GM12878 (cell line): Measurements from ENCODE around the gene LEMD1. TPM values are rescaled to one million over a fixed set of nuclear protein-coding genes. Genes with fewer than 3 reads are reported as not detected.
"Not testable (repeated sequence)": the region's sequence is repeated elsewhere in the genome, so short reads cannot be mapped to it uniquely, and the experiment has no call there.

Experiments
- ATAC-seq: fragments of 200-7000 bp; cut with Tn5 transposase; 3 replicates; pipeline ENCODE4 v1.9.1; 2020; ENCODE audit warnings: mild to moderate bottlenecking, moderate library complexity
- BruUV-seq: library from RNA; stranded (reverse); fragments of 400-500 nt; replicated peaks from 2 replicates; lab custom pipeline; 2021; lab: Mats Ljungman, UMichigan
- CTCF ChIA-PET: fragments of 300-600 bp; sonication (Branson Sonifier 250); formaldehyde crosslinking; extraction: SDS; loops from one replicate; lab custom pipeline; 2021; ENCODE audit warnings: inconsistent platforms; lab: Yijun Ruan, JAX
- POLR2A ChIA-PET: fragments of 350-600 bp; formaldehyde crosslinking; extraction: SDS; loops from one replicate; lab custom pipeline; 2021; ENCODE audit warnings: inconsistent platforms; lab: Charles Lee
- RAD21 ChIA-PET: fragments of 300-600 bp; sonication (Branson Sonifier 250); formaldehyde crosslinking; loops from one replicate; lab custom pipeline; 2023; ENCODE audit warnings: antibody characterized with exemption; ENCODE audit not compliant: unreplicated experiment; lab: Charles Lee
- SMC1A ChIA-PET: fragments of 300-600 bp; sonication (Branson Sonifier 250); formaldehyde crosslinking; loops from one replicate; lab custom pipeline; 2023; ENCODE audit not compliant: unreplicated experiment, uncharacterized antibody; lab: Charles Lee
- DNase-seq: peaks from one replicate; pipeline ENCODE4 v3.0.0-alpha.2; 2011; ENCODE audit warnings: low read depth, low spot score
- FAIRE-seq: peaks from 3 replicates; lab custom pipeline; 2011; peaks lifted over from hg19 to GRCh38; lab: Jason Lieb, UNC
- H2AFZ ChIP-seq: 2 replicates; pipeline ENCODE4 v1.6.0; 2011; ENCODE audit warnings: low read depth, low read length, control low read depth; ENCODE audit not compliant: control insufficient read depth
- H3K27ac ChIP-seq: 2 replicates; pipeline ENCODE4 v1.5.1; 2011; ENCODE audit warnings: control low read depth; ENCODE audit not compliant: control insufficient read depth, insufficient read depth
- H3K27me3 ChIP-seq, 2 experiments: replicated peaks in 1 of 2; 2 replicates each; pipeline versions ENCODE4 v1.6.0 to v1.6.1; 2011; ENCODE audit warnings: low read length in 1 of 2; ENCODE audit not compliant: control insufficient read depth in 2 of 2, insufficient read depth in 2 of 2
- H3K36me3 ChIP-seq, 2 experiments: 2 replicates each; pipeline ENCODE4 v1.5.1; 2011; ENCODE audit warnings: low read length in 1 of 2; ENCODE audit not compliant: control insufficient read depth in 2 of 2, insufficient read depth in 2 of 2
- H3K4me1 ChIP-seq: 2 replicates; pipeline ENCODE4 v1.6.1; 2011; ENCODE audit warnings: mild to moderate bottlenecking, low read length, moderate library complexity, mixed read lengths; ENCODE audit not compliant: control insufficient read depth, insufficient read depth
- H3K4me2 ChIP-seq: 2 replicates; pipeline ENCODE4 v1.6.0; 2011; ENCODE audit warnings: control low read depth; ENCODE audit not compliant: control insufficient read depth, insufficient read depth
- H3K4me3 ChIP-seq: fragments of 200-600 bp; sonication (generic); 2 replicates; pipeline ENCODE4 v1.5.1; 2016
- H3K79me2 ChIP-seq: 2 replicates; pipeline ENCODE4 v1.6.0; 2011; ENCODE audit warnings: low read length; ENCODE audit not compliant: control insufficient read depth, insufficient read depth
- H3K9ac ChIP-seq: 2 replicates; pipeline ENCODE4 v1.8.0; 2011; ENCODE audit warnings: low read length, control low read depth, mixed read lengths; ENCODE audit not compliant: control insufficient read depth, insufficient read depth
- H3K9me3 ChIP-seq: replicated peaks from 3 replicates; pipeline ENCODE4 v1.5.1; 2011; ENCODE audit warnings: mild to moderate bottlenecking, low read length; ENCODE audit not compliant: control insufficient read depth, insufficient read depth
- H4K20me1 ChIP-seq: 2 replicates; pipeline ENCODE4 v1.6.0; 2011; ENCODE audit not compliant: control insufficient read depth, insufficient read depth
- ASH2L ChIP-seq: fragments of 300-600, 200-600 bp; sonication (generic); IDR thresholded peaks from 2 replicates; pipeline ENCODE4 v1.6.1; 2017; ENCODE audit warnings: low read depth, mild to moderate bottlenecking, borderline replicate concordance
- BACH1 ChIP-seq: fragments of 450-650 bp; IDR thresholded peaks from 2 replicates; pipeline ENCODE4 v1.6.1; 2017; ENCODE audit warnings: mild to moderate bottlenecking, borderline replicate concordance
- BMI1 ChIP-seq: fragments of 450-650 bp; IDR thresholded peaks from 2 replicates; pipeline ENCODE4 v1.6.1; 2016; ENCODE audit warnings: mild to moderate bottlenecking, moderate library complexity, borderline replicate concordance
- CBX3 ChIP-seq: fragments of 200-600 bp; sonication (generic); IDR thresholded peaks from 2 replicates; pipeline ENCODE4 v1.6.1; 2016; ENCODE audit warnings: low read depth, borderline replicate concordance
- FOXM1 ChIP-seq: IDR thresholded peaks from 2 replicates; pipeline ENCODE4 v1.6.1; 2012; ENCODE audit warnings: low read depth, mild to moderate bottlenecking, inconsistent platforms, low read length, moderate library complexity
- HCFC1 ChIP-seq: fragments of 150-350 bp; IDR thresholded peaks from 2 replicates; pipeline ENCODE4 v1.6.1; 2014; ENCODE audit warnings: low read length
- HDAC6 ChIP-seq: fragments of 200-600 bp; sonication (generic); IDR thresholded peaks from one replicate; pipeline ENCODE4 v1.8.0; 2017; ENCODE audit warnings: antibody characterized with exemption; ENCODE audit not compliant: unreplicated experiment
- MYC ChIP-seq: IDR thresholded peaks from 2 replicates; pipeline ENCODE4 v1.6.1; 2011; ENCODE audit warnings: mild to moderate bottlenecking, low read length, moderate library complexity, inconsistent platforms; ENCODE audit not compliant: insufficient read depth, insufficient replicate concordance, insufficient read length, severe bottlenecking
- RAD51 ChIP-seq: fragments of 450-650 bp; IDR thresholded peaks from 2 replicates; pipeline ENCODE4 v1.6.1; 2016; ENCODE audit warnings: moderate library complexity, mild to moderate bottlenecking, inconsistent platforms
- STAT1 ChIP-seq: fragments of 450-650 bp; conservative IDR thresholded peaks from 2 replicates; pipeline ENCODE4 v1.6.1; 2014; ENCODE audit warnings: antibody characterized with exemption, mild to moderate bottlenecking
- TCF7 ChIP-seq: IDR thresholded peaks from 2 replicates; pipeline ENCODE4 v1.6.1; 2014; ENCODE audit warnings: antibody characterized with exemption, borderline replicate concordance
- ZNF207 ChIP-seq: fragments of 450-650 bp; IDR thresholded peaks from 2 replicates; pipeline ENCODE4 v1.6.1; 2014; ENCODE audit warnings: antibody characterized with exemption, mild to moderate bottlenecking, borderline replicate concordance
- ZNF24 ChIP-seq: fragments of 450-650 bp; IDR thresholded peaks from 2 replicates; pipeline ENCODE4 v1.6.1; 2017; ENCODE audit warnings: antibody characterized with exemption, mild to moderate bottlenecking
- ZNF622 ChIP-seq: fragments of 450-650 bp; IDR thresholded peaks from 2 replicates; pipeline ENCODE4 v1.6.1; 2017; ENCODE audit warnings: mild to moderate bottlenecking, inconsistent platforms
- ZSCAN29 ChIP-seq: fragments of 450-650 bp; IDR thresholded peaks from 2 replicates; pipeline ENCODE4 v1.6.1; 2017; ENCODE audit warnings: mild to moderate bottlenecking, moderate library complexity
- WGBS: methylation state at CpG from one replicate; pipeline ENCODE4 v1.1.6; 2016; ENCODE audit warnings: low lambda C conversion rate; ENCODE audit not compliant: insufficient replicate concordance, insufficient coverage; ENCODE audit errors: missing lambda C conversion rate; 5-methylcytosine and 5-hydroxymethylcytosine counted together
- in situ Hi-C: fragments of 300-500 bp; cut with MboI; formaldehyde crosslinking; loops from 9 replicates; pipeline ENCODE4 v1.14.3; 2018; ENCODE audit warnings: mixed read lengths
- intact Hi-C: fragments of 100-400 bp; cut with micrococcal nuclease; formaldehyde crosslinking; loops from one replicate; pipeline ENCODE4 v1.14.2; 2022; ENCODE audit not compliant: unreplicated experiment
- polyA plus RNA-seq, 11 experiments: library from polyadenylated mRNA; depleted of rRNA in 4 of 11; unstranded in 6 of 11; stranded (reverse) in 5 of 11; fragments of >200 nt; fragmentation: Nextera tagmentation in 4 of 11; fragmentation: Illumina TruSeq in 1 of 11; extraction: Ambion mirVana in 4 of 11; extraction: Trizol in 1 of 11; gene quantifications; 1 replicate in 1 of 11; 2 replicates in 10 of 11; pipeline versions ENCODE4 v1.2.1 to v1.2.3, GENCODE V29; 2011 to 2016; ENCODE audit warnings: inconsistent platforms in 2 of 11, missing spikeins in 2 of 11, low read depth in 1 of 11
- total RNA-seq, 4 experiments: library from RNA; depleted of rRNA in 3 of 4; stranded (reverse); fragments of >200 nt in 3 of 4; fragmentation: Illumina TruSeq in 1 of 4; extraction: Trizol in 1 of 4; gene quantifications; 2 replicates each; pipeline versions ENCODE4 v1.2.1 to v1.2.3, GENCODE V29; 2013 to 2021
- TF ChIP-seq, protein P1 (sequence below): fragments of 450-650 bp; IDR thresholded peaks from 2 replicates; pipeline ENCODE4 v1.6.1; 2017; ENCODE audit warnings: mild to moderate bottlenecking, moderate library complexity

The LEMD1 gene
- total and polyA plus RNA-seq, 10 of the 15 experiments (the other 5 are each of a cell fraction or from before 2014, with no cell fraction given) = 0.19 to 1.2 (median 0.26) TPM; not detected in 7

DNA sequence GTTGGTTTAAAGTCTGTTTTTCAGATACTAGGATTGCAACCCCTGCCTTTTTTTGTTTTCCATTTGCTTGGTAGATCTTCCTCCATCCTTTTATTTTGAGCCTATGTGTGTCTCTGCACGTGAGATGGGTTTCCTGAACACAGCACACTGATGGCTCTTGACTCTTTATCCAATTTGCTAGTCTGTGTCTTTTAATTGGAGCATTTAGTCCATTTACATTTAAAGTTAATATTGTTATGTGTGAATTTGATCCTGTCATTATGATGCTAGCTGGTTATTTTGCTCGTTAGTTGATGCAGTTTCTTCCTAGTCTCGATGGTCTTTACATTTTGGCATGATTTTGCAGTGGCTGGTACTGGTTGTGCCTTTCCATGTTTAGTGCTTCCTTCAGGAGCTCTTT, 17.4 kb downstream of the LEMD1 start:
- WGBS = 0% methylated on average over 1 of the region's 3 CpGs
- RAD21 ChIA-PET, H2AFZ ChIP-seq, in situ Hi-C loops, SMC1A ChIA-PET, H3K4me2 ChIP-seq, FAIRE-seq, CTCF ChIA-PET, H3K4me1 ChIP-seq, H3K36me3 ChIP-seq, H3K4me3 ChIP-seq, H3K9ac ChIP-seq, H4K20me1 ChIP-seq, H3K79me2 ChIP-seq, H3K9me3 ChIP-seq, intact Hi-C loops, POLR2A ChIA-PET, BruUV-seq, DNase-seq, H3K27me3 ChIP-seq, H3K27ac ChIP-seq, ATAC-seq: not testable (repeated sequence)

DNA sequence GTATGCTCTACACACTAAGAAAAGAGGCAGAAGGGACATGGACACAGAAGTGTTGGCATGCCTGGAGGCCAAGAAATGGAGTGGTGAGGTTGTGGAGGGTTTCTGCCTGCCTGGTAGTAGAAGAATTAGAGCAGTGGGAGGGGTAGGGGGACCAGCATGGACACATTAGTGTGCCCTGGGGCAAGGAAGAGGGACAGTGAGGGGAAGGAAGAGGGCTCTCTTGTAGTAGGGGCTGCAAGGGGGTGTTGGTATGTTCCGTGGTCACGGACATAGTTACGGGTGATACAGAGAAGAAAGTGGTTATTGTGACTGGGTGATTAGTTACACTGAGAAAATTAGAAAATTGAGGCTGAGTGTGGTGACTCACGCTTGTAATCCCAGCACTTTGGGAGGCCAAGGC, 23.3 kb downstream of the LEMD1 start:
- no peaks in the 10 kb centered on the region for H3K79me2 ChIP-seq
- WGBS = 35% methylated on average over 4 of the region's 4 CpGs
- H4K20me1 ChIP-seq = no peaks in the 10 kb centered on the region
- no peak overlapping the region for H2AFZ ChIP-seq
- ChIA-PET POLR2A (no interaction called here), RAD21 (interaction anchor here (1.0 to 7.1 kb wide), 5 partner anchors 26 to 126 kb away, joined by 3 to 214 read pairs (median 21); no protein-coding TSS in a partner anchor), SMC1A (interaction anchor here (0.9 to 5.8 kb wide), 10 partner anchors 18 to 126 kb away, joined by 3 to 244 read pairs (median 14); no protein-coding TSS in a partner anchor), CTCF (interaction anchor here (1.0 to 7.1 kb wide), 8 partner anchors 8 to 126 kb away, joined by 4 to 420 read pairs (median 15); no protein-coding TSS in a partner anchor)
- in situ Hi-C loops (loop anchor here (5.0 kb wide), 2 partner anchors 89 to 124 kb away; no protein-coding TSS in a partner anchor), intact Hi-C loops (no loop called here)
- FAIRE-seq (no peak), DNase-seq (no peak), ATAC-seq (no peak)
- H3K27me3 ChIP-seq = no peaks in the 10 kb centered on the region
- H3K36me3 ChIP-seq = no peaks in the 10 kb centered on the region
- no peak overlapping the region for H3K27ac ChIP-seq
- no peak overlapping the region for H3K4me3 ChIP-seq
- no peak overlapping the region for H3K9ac ChIP-seq
- H3K4me1 ChIP-seq = no peaks in the 10 kb centered on the region
- no peak overlapping the region for H3K4me2 ChIP-seq
- H3K9me3 ChIP-seq = no peaks in the 10 kb centered on the region
- BruUV-seq = no TSS peak
- no peak for TF ChIP-seq MYC
- TF ChIP-seq RAD51 = no peak
- TF ChIP-seq BACH1 = no peak
- TF ChIP-seq STAT1 = no peak
- TF ChIP-seq ZNF207 = no peak
- TF ChIP-seq HCFC1 = no peak
- no peak for TF ChIP-seq FOXM1
- no peak for TF ChIP-seq ZSCAN29
- TF ChIP-seq CBX3 = no peak
- no peak for TF ChIP-seq BMI1
- no peak for TF ChIP-seq TCF7
- TF ChIP-seq, protein P1, sequence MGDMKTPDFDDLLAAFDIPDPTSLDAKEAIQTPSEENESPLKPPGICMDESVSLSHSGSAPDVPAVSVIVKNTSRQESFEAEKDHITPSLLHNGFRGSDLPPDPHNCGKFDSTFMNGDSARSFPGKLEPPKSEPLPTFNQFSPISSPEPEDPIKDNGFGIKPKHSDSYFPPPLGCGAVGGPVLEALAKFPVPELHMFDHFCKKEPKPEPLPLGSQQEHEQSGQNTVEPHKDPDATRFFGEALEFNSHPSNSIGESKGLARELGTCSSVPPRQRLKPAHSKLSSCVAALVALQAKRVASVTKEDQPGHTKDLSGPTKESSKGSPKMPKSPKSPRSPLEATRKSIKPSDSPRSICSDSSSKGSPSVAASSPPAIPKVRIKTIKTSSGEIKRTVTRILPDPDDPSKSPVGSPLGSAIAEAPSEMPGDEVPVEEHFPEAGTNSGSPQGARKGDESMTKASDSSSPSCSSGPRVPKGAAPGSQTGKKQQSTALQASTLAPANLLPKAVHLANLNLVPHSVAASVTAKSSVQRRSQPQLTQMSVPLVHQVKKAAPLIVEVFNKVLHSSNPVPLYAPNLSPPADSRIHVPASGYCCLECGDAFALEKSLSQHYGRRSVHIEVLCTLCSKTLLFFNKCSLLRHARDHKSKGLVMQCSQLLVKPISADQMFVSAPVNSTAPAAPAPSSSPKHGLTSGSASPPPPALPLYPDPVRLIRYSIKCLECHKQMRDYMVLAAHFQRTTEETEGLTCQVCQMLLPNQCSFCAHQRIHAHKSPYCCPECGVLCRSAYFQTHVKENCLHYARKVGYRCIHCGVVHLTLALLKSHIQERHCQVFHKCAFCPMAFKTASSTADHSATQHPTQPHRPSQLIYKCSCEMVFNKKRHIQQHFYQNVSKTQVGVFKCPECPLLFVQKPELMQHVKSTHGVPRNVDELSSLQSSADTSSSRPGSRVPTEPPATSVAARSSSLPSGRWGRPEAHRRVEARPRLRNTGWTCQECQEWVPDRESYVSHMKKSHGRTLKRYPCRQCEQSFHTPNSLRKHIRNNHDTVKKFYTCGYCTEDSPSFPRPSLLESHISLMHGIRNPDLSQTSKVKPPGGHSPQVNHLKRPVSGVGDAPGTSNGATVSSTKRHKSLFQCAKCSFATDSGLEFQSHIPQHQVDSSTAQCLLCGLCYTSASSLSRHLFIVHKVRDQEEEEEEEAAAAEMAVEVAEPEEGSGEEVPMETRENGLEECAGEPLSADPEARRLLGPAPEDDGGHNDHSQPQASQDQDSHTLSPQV = no peak
- TF ChIP-seq ZNF24 = no peak
- no peak for TF ChIP-seq ASH2L
- TF ChIP-seq HDAC6 = no peak
- TF ChIP-seq ZNF622 = no peak
